Osteoblast (primary cell): ENCODE measurements around the gene WAS. TPM values are rescaled to one million over a fixed set of nuclear protein-coding genes. Genes with fewer than 3 reads are reported as not detected.

Experiments used
- DNase-seq: peaks from one replicate; pipeline ENCODE4 v3.0.0; 2011; ENCODE audit warnings: low spot score, mixed read lengths; ENCODE audit not compliant: insufficient read length; ENCODE audit errors: missing footprints
- H2AFZ ChIP-seq: 2 replicates; pipeline ENCODE4 v1.6.0; 2011; ENCODE audit warnings: mild to moderate bottlenecking, low read length
- H3K27ac ChIP-seq: 2 replicates; pipeline ENCODE4 v1.5.1; 2011; ENCODE audit warnings: mild to moderate bottlenecking, low read depth, low read length, moderate library complexity
- H3K27me3 ChIP-seq: 2 replicates; pipeline ENCODE4 v1.6.0; 2012; ENCODE audit warnings: mild to moderate bottlenecking, control low read depth, inconsistent platforms, low read length, moderate library complexity; ENCODE audit not compliant: insufficient read depth
- H3K36me3 ChIP-seq: 2 replicates; pipeline ENCODE4 v1.5.1; 2011; ENCODE audit warnings: mild to moderate bottlenecking, low read length, control low read depth, moderate library complexity; ENCODE audit not compliant: insufficient read depth
- H3K4me1 ChIP-seq: 2 replicates; pipeline ENCODE4 v1.5.1; 2011; ENCODE audit warnings: mild to moderate bottlenecking, low read length, control low read depth, moderate library complexity; ENCODE audit not compliant: insufficient read depth
- H3K4me2 ChIP-seq: 2 replicates; pipeline ENCODE4 v1.6.0; 2011; ENCODE audit warnings: mild to moderate bottlenecking, low read length; ENCODE audit not compliant: insufficient read depth
- H3K4me3 ChIP-seq: fragments of 200-600 bp; sonication (generic); 3 replicates; pipeline ENCODE4 v1.5.1; 2012; ENCODE audit warnings: mild to moderate bottlenecking, low read length, inconsistent platforms; ENCODE audit not compliant: insufficient read depth
- H3K79me2 ChIP-seq: 2 replicates; pipeline ENCODE4 v1.6.0; 2012; ENCODE audit warnings: mild to moderate bottlenecking, low read length, control low read depth, inconsistent platforms; ENCODE audit not compliant: insufficient read depth
- H3K9me3 ChIP-seq: 2 replicates; pipeline ENCODE4 v1.5.1; 2011; ENCODE audit warnings: low read depth, low read length, control low read depth
- H4K20me1 ChIP-seq: 2 replicates; pipeline ENCODE4 v1.6.0; 2012; ENCODE audit warnings: mild to moderate bottlenecking, low read length, control low read depth; ENCODE audit not compliant: insufficient read depth
- CTCF ChIP-seq: IDR thresholded peaks from 2 replicates; pipeline ENCODE4 v1.5.1; 2011; ENCODE audit warnings: mild to moderate bottlenecking, low read depth, low read length, moderate library complexity; ENCODE audit errors: extremely low read depth
- total RNA-seq: library from RNA; depleted of rRNA; stranded (reverse); fragments of >200 nt; gene quantifications from 2 replicates; pipeline ENCODE4 v1.2.3, GENCODE V29; 2012

Gene WAS
- total RNA-seq, 1 donor, result 0.36 TPM

GRCh38 chrX:48703642-48704481 lies 20.3 kb downstream of the WAS start:
- Histone ChIP-seq H3K36me3 (no peaks in the 10 kb centered on the region), H3K4me3 (no peak overlapping the region), H2AFZ (no peak overlapping the region), H3K4me2 (no peak overlapping the region), H3K9me3 (no peaks in the 10 kb centered on the region), H3K79me2 (no peaks in the 10 kb centered on the region), H3K4me1 (no peaks in the 10 kb centered on the region), H3K27me3 (no peaks in the 10 kb centered on the region), H3K27ac (peak overlapping the region; percentile 12), H4K20me1 (no peaks in the 10 kb centered on the region)
- TF ChIP-seq CTCF, result no peak
- no peak for DNase-seq

- Histone ChIP-seq H3K36me3 (no peaks in the 10 kb centered on the region), H3K27me3 (no peaks in the 10 kb centered on the region), H3K4me2 (no peak overlapping the region), H4K20me1 (no peaks in the 10 kb centered on the region), H3K27ac (no peak overlapping the region), H3K4me3 (no peak overlapping the region), H3K4me1 (no peaks in the 10 kb centered on the region), H2AFZ (no peak overlapping the region), H3K9me3 (no peaks in the 10 kb centered on the region), H3K79me2 (no peaks in the 10 kb centered on the region)
- DNase-seq, result no peak
- TF ChIP-seq CTCF, result no peak
Measured at GRCh38 chrX:48705871-48706270, 22.3 kb downstream of the WAS start.

DNA sequence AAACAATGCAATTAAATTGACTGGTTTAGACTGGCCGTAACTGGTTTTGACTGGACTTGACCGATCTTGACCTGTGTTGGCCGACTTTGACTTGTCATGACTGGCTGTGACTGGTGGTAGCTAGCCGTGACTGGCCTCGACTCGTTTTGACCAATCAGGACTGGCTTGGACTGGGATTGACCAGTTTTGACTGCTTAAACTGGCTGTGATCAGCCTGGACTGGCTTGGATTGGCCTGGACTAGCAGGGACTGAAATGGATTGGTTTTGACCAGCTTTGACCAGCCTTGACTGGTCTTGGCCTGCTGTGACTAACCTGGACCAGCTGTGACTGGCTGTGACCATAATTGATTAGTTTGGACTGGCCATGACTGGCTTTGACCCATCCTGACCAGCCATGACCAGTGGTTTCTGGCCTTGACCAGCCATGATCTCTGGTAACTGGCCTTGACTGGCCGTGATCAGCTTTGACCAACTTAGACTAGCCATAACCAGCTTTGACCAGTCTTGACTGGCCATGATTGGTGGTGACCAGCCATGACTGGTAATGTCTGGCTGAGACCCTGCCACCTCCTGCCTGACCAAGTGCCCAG lies 26.0 kb downstream of the WAS start:
- no peak overlapping the region for H3K4me2 ChIP-seq

More for the DNA sequence above, 26.0 kb downstream of the WAS start:
- Histone ChIP-seq H4K20me1 (no peaks in the 10 kb centered on the region), H3K4me1 (peaks cover 4% of the 10 kb centered on the region), H2AFZ (no peak overlapping the region), H3K79me2 (no peaks in the 10 kb centered on the region), H3K27me3 (no peaks in the 10 kb centered on the region), H3K36me3 (no peaks in the 10 kb centered on the region), H3K27ac (no peak overlapping the region), H3K9me3 (no peaks in the 10 kb centered on the region), H3K4me3 (no peak overlapping the region)
- no peak for TF ChIP-seq CTCF
- no peak for DNase-seq
